H9 (cell line): ENCODE measurements around the gene VPS39. TPM values are rescaled to one million over a fixed set of nuclear protein-coding genes. Genes with fewer than 3 reads are reported as not detected.

Experiments used
- DNase-seq: peaks from one replicate; pipeline ENCODE4 v3.0.0-alpha.2; 2017
- H2AFZ ChIP-seq: one replicate; pipeline ENCODE4 v1.6.1; 2013; ENCODE audit warnings: mild to moderate bottlenecking, low read length, control low read depth, moderate library complexity
- H2AK5ac ChIP-seq: 2 replicates; pipeline ENCODE4 v1.6.1; 2013; ENCODE audit warnings: low read length, control low read depth, mixed read lengths; ENCODE audit not compliant: insufficient read length
- H2BK120ac ChIP-seq: one replicate; pipeline ENCODE4 v1.6.1; 2013; ENCODE audit warnings: low read depth, mild to moderate bottlenecking, low read length, control low read depth, inconsistent platforms; ENCODE audit not compliant: poor library complexity, severe bottlenecking
- H2BK12ac ChIP-seq: 2 replicates; pipeline ENCODE4 v1.6.1; 2013; ENCODE audit warnings: low read length, control low read depth, mixed read lengths, low read depth; ENCODE audit not compliant: insufficient read length
- H2BK15ac ChIP-seq: 2 replicates; pipeline ENCODE4 v1.6.1; 2013; ENCODE audit warnings: low read depth, low read length, control low read depth
- H2BK20ac ChIP-seq: one replicate; pipeline ENCODE4 v1.6.1; 2013; ENCODE audit warnings: low read depth, mild to moderate bottlenecking, low read length, control low read depth, inconsistent platforms; ENCODE audit not compliant: poor library complexity, severe bottlenecking
- H2BK5ac ChIP-seq: 2 replicates; pipeline ENCODE4 v1.6.1; 2013; ENCODE audit warnings: low read length, control low read depth, mixed read lengths; ENCODE audit not compliant: insufficient read length
- H3K14ac ChIP-seq: 2 replicates; pipeline ENCODE4 v1.6.1; 2013; ENCODE audit warnings: low read length, control low read depth; ENCODE audit not compliant: insufficient read depth
- H3K18ac ChIP-seq: 2 replicates; pipeline ENCODE4 v1.6.1; 2013; ENCODE audit warnings: low read depth, mild to moderate bottlenecking, mixed read lengths, low read length, control low read depth; ENCODE audit not compliant: insufficient read length
- H3K23ac ChIP-seq: 2 replicates; pipeline ENCODE4 v1.6.1; 2013; ENCODE audit warnings: low read length, control low read depth, mixed read lengths, low read depth; ENCODE audit not compliant: insufficient read length
- H3K23me2 ChIP-seq: 2 replicates; pipeline ENCODE4 v1.6.1; 2013; ENCODE audit warnings: low read depth, mild to moderate bottlenecking, mixed read lengths, low read length, control low read depth; ENCODE audit not compliant: insufficient read length, poor library complexity, severe bottlenecking
- H3K27ac ChIP-seq: 2 replicates; pipeline ENCODE4 v1.5.1; 2013; ENCODE audit warnings: low read length, control low read depth, mixed read lengths, low read depth; ENCODE audit not compliant: insufficient read length
- H3K27me3 ChIP-seq: 2 replicates; pipeline ENCODE4 v1.6.1; 2013; ENCODE audit warnings: low read length, control low read depth, inconsistent platforms; ENCODE audit not compliant: insufficient read depth
- H3K4ac ChIP-seq: 2 replicates; pipeline ENCODE4 v1.6.1; 2013; ENCODE audit warnings: low read depth, mild to moderate bottlenecking, control low read depth, inconsistent platforms, low read length, moderate library complexity
- H3K4me1 ChIP-seq: 2 replicates; pipeline ENCODE4 v1.6.1; 2013; ENCODE audit warnings: low read length, control low read depth, inconsistent platforms; ENCODE audit not compliant: insufficient read depth
- H3K4me2 ChIP-seq: 2 replicates; pipeline ENCODE4 v1.6.1; 2013; ENCODE audit warnings: low read length, control low read depth, mixed read lengths; ENCODE audit not compliant: insufficient read length, insufficient read depth
- H3K56ac ChIP-seq: 2 replicates; pipeline ENCODE4 v1.6.1; 2013; ENCODE audit warnings: low read depth, mild to moderate bottlenecking, mixed read lengths, low read length, control low read depth; ENCODE audit not compliant: insufficient read length
- H3K79me1 ChIP-seq: 2 replicates; pipeline ENCODE4 v1.6.1; 2013; ENCODE audit warnings: low read depth, mild to moderate bottlenecking, moderate library complexity, low read length, control low read depth, inconsistent platforms; ENCODE audit not compliant: insufficient read depth, poor library complexity, severe bottlenecking
- H3K79me2 ChIP-seq: 2 replicates; pipeline ENCODE4 v1.6.1; 2013; ENCODE audit warnings: low read length, control low read depth, inconsistent platforms; ENCODE audit not compliant: insufficient read depth
- H3K9ac ChIP-seq: 2 replicates; pipeline ENCODE4 v1.6.1; 2013; ENCODE audit warnings: low read length, control low read depth, mixed read lengths; ENCODE audit not compliant: insufficient read length; ENCODE audit errors: extremely low read depth
- H3K9me3 ChIP-seq: one replicate; pipeline ENCODE4 v1.6.1; 2013; ENCODE audit warnings: low read depth, low read length, inconsistent platforms; ENCODE audit not compliant: control insufficient read depth
- H3T11ph ChIP-seq: one replicate; pipeline ENCODE4 v1.6.1; 2013; ENCODE audit warnings: mild to moderate bottlenecking, low read length, control low read depth, inconsistent platforms
- H4K20me1 ChIP-seq: one replicate; pipeline ENCODE4 v1.6.1; 2013; ENCODE audit not compliant: control insufficient read depth, insufficient read length, insufficient read depth
- H4K5ac ChIP-seq: 2 replicates; pipeline ENCODE4 v1.6.1; 2013; ENCODE audit warnings: low read depth, mild to moderate bottlenecking, mixed read lengths, low read length, control low read depth; ENCODE audit not compliant: insufficient read length
- H4K8ac ChIP-seq: replicated peaks from 2 replicates; pipeline ENCODE4 v1.6.1; 2013; ENCODE audit warnings: low read length, control low read depth, mixed read lengths, low read depth; ENCODE audit not compliant: insufficient read length
- H4K91ac ChIP-seq: 2 replicates; pipeline ENCODE4 v1.6.1; 2013; ENCODE audit warnings: low read depth, mild to moderate bottlenecking, moderate library complexity, mixed read lengths, low read length, control low read depth; ENCODE audit not compliant: insufficient read length
- H3K27ac Mint-ChIP-seq, 3 experiments: 2 replicates in 2 of 3; 3 replicates in 1 of 3; pipeline ENCODE4 v1.8.0; 2020 to 2021; ENCODE audit warnings: mixed read lengths in 3 of 3, mild to moderate bottlenecking in 1 of 3, moderate library complexity in 1 of 3
- H3K27me3 Mint-ChIP-seq: 2 replicates; pipeline ENCODE4 v1.8.0; 2021; ENCODE audit warnings: low read depth, mild to moderate bottlenecking, moderate library complexity, mixed read lengths
- H3K36me3 Mint-ChIP-seq, 3 experiments: 2 replicates in 2 of 3; 3 replicates in 1 of 3; pipeline ENCODE4 v1.8.0; 2020 to 2021; ENCODE audit warnings: low read depth in 3 of 3, mixed read lengths in 3 of 3; ENCODE audit not compliant: insufficient read depth in 1 of 3
- H3K4me1 Mint-ChIP-seq, 2 experiments: 2 replicates each; pipeline ENCODE4 v1.8.0; 2020; ENCODE audit warnings: mixed read lengths in 2 of 2
- H3K4me3 Mint-ChIP-seq, 2 experiments: 2 replicates in 1 of 2; 3 replicates in 1 of 2; pipeline ENCODE4 v1.8.0; 2020 to 2021; ENCODE audit warnings: mild to moderate bottlenecking in 2 of 2, mixed read lengths in 2 of 2, moderate library complexity in 1 of 2
- H3K9me3 Mint-ChIP-seq, 2 experiments: 2 replicates in 1 of 2; 3 replicates in 1 of 2; pipeline ENCODE4 v1.8.0; 2020; ENCODE audit warnings: mild to moderate bottlenecking in 2 of 2, mixed read lengths in 2 of 2, moderate library complexity in 1 of 2
- CTCF ChIP-seq: fragments of 200-600 bp; sonication (generic); conservative IDR thresholded peaks from 3 replicates; pipeline ENCODE4 v1.8.0; 2021; ENCODE audit warnings: antibody characterized with exemption, mild to moderate bottlenecking
- WGBS: extraction: QIAGEN DNeasy Blood & Tissue Kit; methylation state at CpG from one replicate; pipeline ENCODE4 v1.1.7; 2013; ENCODE audit warnings: missing lambda C conversion rate, low lambda C conversion rate, mixed read lengths; ENCODE audit not compliant: insufficient read length; ENCODE audit errors: extremely low coverage; 5-methylcytosine and 5-hydroxymethylcytosine counted together
- total RNA-seq: library from RNA; stranded (reverse); gene quantifications from 2 replicates; pipeline ENCODE4 v1.2.1, GENCODE V29; 2021

Gene VPS39
- total RNA-seq, 1 experiment from 2014 or later, result 48.6 TPM

GRCh38 chr15:42131006-42131405 lies 77.1 kb downstream of the VPS39 start:
- H3K9ac ChIP-seq, result no peak overlapping the region
- DNase-seq, result no peak
- H4K20me1 ChIP-seq, result no peaks in the 10 kb centered on the region
- Mint-ChIP-seq H3K36me3 (no peaks in the 10 kb centered on the region), H3K27me3 (no peaks in the 10 kb centered on the region), H3K4me1 (peaks cover 7 to 14% of the 10 kb centered on the region in 2 experiments), H3K27ac (0 out of 7 replicates have a peak overlapping the region, but pooled peaks of 1 of the 3 experiments have one; percentile 10), H3K9me3 (no peaks in the 10 kb centered on the region), H3K4me3 (no peak overlapping the region)
- H2AFZ ChIP-seq, result no peak overlapping the region
- H2BK20ac ChIP-seq, result no peak overlapping the region
- no peak overlapping the region for H2BK5ac ChIP-seq
- H3K18ac ChIP-seq, result no peak overlapping the region
- no peaks in the 10 kb centered on the region for H3K27me3 ChIP-seq
- no peaks in the 10 kb centered on the region for H3K79me1 ChIP-seq
- no peaks in the 10 kb centered on the region for H3K79me2 ChIP-seq
- no peak overlapping the region for H3T11ph ChIP-seq
- H3K56ac ChIP-seq, result no peak overlapping the region
- no peak overlapping the region for H3K27ac ChIP-seq
- H2BK120ac ChIP-seq, result no peak overlapping the region
- H3K23ac ChIP-seq, result no peak overlapping the region
- no peak overlapping the region for H4K8ac ChIP-seq
- no peak overlapping the region for H3K4me2 ChIP-seq
- no peak overlapping the region for H4K91ac ChIP-seq
- no peaks in the 10 kb centered on the region for H3K9me3 ChIP-seq
- H4K5ac ChIP-seq, result no peak overlapping the region
- TF ChIP-seq CTCF, result no peak
- WGBS, result no CpG with 5 or more reads among the region's 1 CpG
- no peaks in the 10 kb centered on the region for H3K4me1 ChIP-seq
- no peaks in the 10 kb centered on the region for H3K23me2 ChIP-seq
- H2BK12ac ChIP-seq, result no peak overlapping the region
- H3K4ac ChIP-seq, result no peak overlapping the region
- no peak overlapping the region for H2AK5ac ChIP-seq
- no peak overlapping the region for H3K14ac ChIP-seq
- H2BK15ac ChIP-seq, result no peak overlapping the region
